A549 (cell line): ENCODE data around the gene TFEB.

Source experiments
- BHLHE40 ChIP-seq: IDR thresholded peaks from 2 replicates; pipeline ENCODE4 v1.6.1; 2012; ENCODE audit warnings: low read depth, low read length, inconsistent platforms
- CHD2 ChIP-seq: fragments of 150-350 bp; IDR thresholded peaks from 2 replicates; pipeline ENCODE4 v1.6.1; 2014; ENCODE audit warnings: low read length; ENCODE audit not compliant: partially characterized antibody
- CTCF ChIP-seq: fragments of >200 bp; sonication (Bioruptor Twin); formaldehyde crosslinking; IDR thresholded peaks from 3 replicates; pipeline ENCODE4 v1.5.1; 2016
- EP300 ChIP-seq, 2 experiments: fragments of >200 bp; sonication (Bioruptor Twin); formaldehyde crosslinking; IDR thresholded peaks; 2 replicates in 1 of 2; 3 replicates in 1 of 2; pipeline ENCODE4 v1.6.1; 2016 to 2017
- POLR2A ChIP-seq: IDR thresholded peaks from 2 replicates; pipeline ENCODE4 v1.6.1; 2012; ENCODE audit warnings: mild to moderate bottlenecking, low read length
- REST ChIP-seq: fragments of 200-600 bp; sonication (generic); IDR thresholded peaks from 2 replicates; pipeline ENCODE4 v1.6.1; 2016; ENCODE audit warnings: antibody characterized with exemption, mild to moderate bottlenecking, moderate library complexity

GRCh38 chr6:41642960-41643898, 92.2 kb downstream of the TFEB start:
- no peak for TF ChIP-seq REST
- no peak for TF ChIP-seq POLR2A
- no peak for TF ChIP-seq BHLHE40
- no peak for TF ChIP-seq CHD2
- TF ChIP-seq EP300 (IDR thresholded peaks at IDR 0.05) = no peak
- no peak for TF ChIP-seq CTCF
